Testis (tissue), 5 donors: ENCODE data around the gene KLF3. TPM values are rescaled to one million over a fixed set of nuclear protein-coding genes. Genes with fewer than 3 reads are reported as not detected.
A peak's percentile ranks its signal among the peaks of the same experiment; 100 is the strongest.

ENCODE experiments used
- DNase-seq: peaks from one replicate; pipeline ENCODE4 v3.0.0-alpha.2; 2019
- H3K27ac ChIP-seq, 2 donors: fragments of 200-600 bp; sonication (generic); one replicate each; pipeline ENCODE4 v1.5.1; 2019
- H3K27me3 ChIP-seq: fragments of 200-600 bp; sonication (generic); one replicate; pipeline ENCODE4 v1.5.1; 2019
- H3K36me3 ChIP-seq: fragments of 200-600 bp; sonication (generic); one replicate; pipeline ENCODE4 v1.5.1; 2017; ENCODE audit warnings: low read depth; ENCODE audit errors: missing control alignments
- H3K4me1 ChIP-seq: fragments of 200-600 bp; sonication (generic); one replicate; pipeline ENCODE4 v1.5.1; 2019
- H3K4me3 ChIP-seq, 2 donors: fragments of 200-600 bp; sonication (generic); one replicate each; pipeline ENCODE4 v1.5.1; 2017 to 2019
- H3K9me3 ChIP-seq: fragments of 200-600 bp; sonication (generic); one replicate; pipeline ENCODE4 v1.5.1; 2017
- POLR2A ChIP-seq: fragments of 450-650 bp; IDR thresholded peaks from one replicate; pipeline ENCODE4 v1.6.1; 2017; ENCODE audit warnings: antibody characterized with exemption, mild to moderate bottlenecking, moderate library complexity
- WGBS, 2 donors: methylation state at CpG; one replicate each; pipeline ENCODE4 v1.1.5; 2018; 5-methylcytosine and 5-hydroxymethylcytosine counted together
- intact Hi-C: fragments of 100-400 bp; cut with DNase I; formaldehyde crosslinking; loops from one replicate; pipeline ENCODE4 v1.15.1; 2023; ENCODE audit warnings: low total_unique reads
- long read RNA-seq, 2 donors: transcript quantifications; one replicate each; lab custom pipeline, GENCODE V29; 2026
- polyA plus RNA-seq: library from polyadenylated mRNA; stranded (reverse); fragments of 350-450 nt; fragmentation: Illumina TruSeq; extraction: RNeasy Lipid Tissue Mini Kit (QIAGEN cat#74804); gene quantifications from one replicate; pipeline ENCODE4 v1.2.3, GENCODE V29; 2014; ENCODE audit warnings: low read depth, low replicate concordance; ENCODE audit not compliant: insufficient read depth
- total RNA-seq, 2 donors: library from RNA; depleted of rRNA; stranded (reverse); fragments of >200 nt; gene quantifications; one replicate each; pipeline ENCODE4 v1.2.3, GENCODE V29; 2016
- TF ChIP-seq, protein P1 (sequence below), 3 experiments: fragments of 450-650 bp in 2 of 3; fragments of 200-600 bp in 1 of 3; sonication (generic) in 1 of 3; IDR thresholded peaks; one replicate each; pipeline ENCODE4 v1.5.1; 2016 to 2019; ENCODE audit warnings: antibody characterized with exemption in 3 of 3, mild to moderate bottlenecking in 2 of 3, moderate library complexity in 1 of 3

The KLF3 gene
- total RNA-seq (10 to 100 TPM; 21.2 to 24.6 TPM), polyA plus RNA-seq (16.4 TPM)
- long read RNA-seq, donor 1, full-length matches to known transcripts = 14 of 28 reads
- long read RNA-seq, donor 1, partial matches to known transcripts = 14 of 28 reads
- long read RNA-seq, donor 1, other reads (novel, unspliced or antisense) = 0 of 28 reads
- long read RNA-seq, donor 2, full-length matches to known transcripts = 9 of 9 reads
- long read RNA-seq, donor 2, partial matches to known transcripts = 0 of 9 reads
- long read RNA-seq, donor 2, other reads (novel, unspliced or antisense) = 0 of 9 reads

DNA sequence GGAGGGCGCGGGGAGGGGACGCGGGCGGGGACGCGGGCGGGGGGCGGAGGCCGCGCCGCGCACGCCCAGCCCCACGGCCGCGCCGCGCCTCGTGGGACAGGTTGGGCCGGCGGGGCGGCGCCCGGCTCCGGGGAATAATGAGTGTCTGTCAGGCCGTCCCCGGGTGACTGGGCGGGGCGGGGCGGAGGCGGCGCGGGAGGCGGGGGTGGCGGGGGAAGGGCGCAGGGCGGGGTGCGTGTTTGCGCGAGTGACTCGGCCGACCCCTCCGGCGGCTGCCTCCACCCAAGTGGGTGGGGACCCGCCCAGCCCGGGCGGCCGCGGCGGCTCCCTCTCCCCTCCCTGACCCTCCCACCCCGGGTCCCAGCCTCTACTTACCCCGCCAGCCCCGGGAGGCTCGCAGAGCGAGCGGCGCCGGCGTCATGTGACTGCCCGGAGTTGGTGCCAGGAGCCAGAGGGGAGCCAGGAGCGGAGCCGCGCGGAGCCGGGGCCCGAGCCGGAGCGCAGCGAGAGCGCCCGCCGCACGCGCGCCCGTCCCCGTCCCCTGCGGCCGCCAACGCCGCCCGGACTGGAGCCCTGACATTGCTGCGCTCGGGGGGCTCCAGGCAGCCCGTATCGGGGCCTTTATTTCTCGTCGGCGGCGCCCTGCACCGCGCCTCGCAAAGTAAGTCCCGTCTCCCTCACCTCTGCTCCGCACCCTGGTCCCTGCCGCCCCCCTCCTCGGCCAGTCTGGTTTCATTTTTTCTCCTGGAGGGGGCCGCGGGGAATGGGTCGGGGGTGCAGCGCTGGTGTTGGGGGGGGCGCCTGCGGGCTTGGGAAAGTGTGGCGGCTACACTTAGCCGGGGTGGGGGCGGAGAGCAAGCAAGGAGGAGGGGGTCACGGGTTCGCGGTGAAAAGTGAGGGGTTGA is at the start of gene KLF3:
TSS of gene KLF3 (plus strand) at position 399 of the 905 bp plus-strand sequence. CDS start 16,427 bp downstream, outside the sequence.
- Histone ChIP-seq H3K4me3 (peak within 1 kb of the TSS; percentile 91), H3K4me1 (peaks cover 22% of the 10 kb centered on the region), H3K9me3 (no peaks in the 10 kb centered on the region), H3K27ac (peak within 1 kb of the TSS; percentile 96 to 99), H3K27me3 (no peaks in the 10 kb centered on the region), H3K36me3 (no peaks in the 10 kb centered on the region)
- TF ChIP-seq, protein P1, sequence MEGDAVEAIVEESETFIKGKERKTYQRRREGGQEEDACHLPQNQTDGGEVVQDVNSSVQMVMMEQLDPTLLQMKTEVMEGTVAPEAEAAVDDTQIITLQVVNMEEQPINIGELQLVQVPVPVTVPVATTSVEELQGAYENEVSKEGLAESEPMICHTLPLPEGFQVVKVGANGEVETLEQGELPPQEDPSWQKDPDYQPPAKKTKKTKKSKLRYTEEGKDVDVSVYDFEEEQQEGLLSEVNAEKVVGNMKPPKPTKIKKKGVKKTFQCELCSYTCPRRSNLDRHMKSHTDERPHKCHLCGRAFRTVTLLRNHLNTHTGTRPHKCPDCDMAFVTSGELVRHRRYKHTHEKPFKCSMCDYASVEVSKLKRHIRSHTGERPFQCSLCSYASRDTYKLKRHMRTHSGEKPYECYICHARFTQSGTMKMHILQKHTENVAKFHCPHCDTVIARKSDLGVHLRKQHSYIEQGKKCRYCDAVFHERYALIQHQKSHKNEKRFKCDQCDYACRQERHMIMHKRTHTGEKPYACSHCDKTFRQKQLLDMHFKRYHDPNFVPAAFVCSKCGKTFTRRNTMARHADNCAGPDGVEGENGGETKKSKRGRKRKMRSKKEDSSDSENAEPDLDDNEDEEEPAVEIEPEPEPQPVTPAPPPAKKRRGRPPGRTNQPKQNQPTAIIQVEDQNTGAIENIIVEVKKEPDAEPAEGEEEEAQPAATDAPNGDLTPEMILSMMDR (IDR thresholded peaks at IDR 0.05) = no peak
- TF ChIP-seq POLR2A = no peak
- WGBS, 2 donors = 3% methylated on average over 83 of the region's 110 CpGs; no CpG with 5 or more reads in 1 of the 2 donors
- intact Hi-C loops = no loop called here
- peak; percentile 91 for DNase-seq

DNA sequence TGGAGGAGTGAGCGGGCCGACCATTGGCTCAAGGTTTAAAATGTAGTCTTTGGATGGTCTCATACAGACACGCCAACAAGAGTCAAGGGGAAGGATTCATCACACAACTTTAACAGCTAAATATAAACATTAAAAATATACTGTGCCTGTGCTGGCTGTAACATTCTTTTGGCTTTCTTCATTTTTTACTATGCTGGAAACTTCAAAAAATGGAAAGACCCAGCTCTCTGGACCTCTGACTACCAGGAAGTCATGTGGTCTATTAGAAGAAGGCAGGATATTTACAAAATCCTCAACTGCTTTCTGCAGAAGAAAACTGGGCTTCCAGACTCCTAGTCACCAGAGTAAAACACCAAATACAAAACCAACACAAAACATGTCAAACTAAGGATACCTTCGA is 49.8 kb upstream of the KLF3 start:
- intact Hi-C loops = no loop called here
- no peak overlapping the region for H3K4me3 ChIP-seq
- no peaks in the 10 kb centered on the region for H3K9me3 ChIP-seq
- H3K27me3 ChIP-seq = no peaks in the 10 kb centered on the region
- no peak for DNase-seq
- H3K27ac ChIP-seq = no peak overlapping the region
- no peaks in the 10 kb centered on the region for H3K36me3 ChIP-seq
- no peaks in the 10 kb centered on the region for H3K4me1 ChIP-seq
- TF ChIP-seq POLR2A = no peak
- TF ChIP-seq, protein P1 (IDR thresholded peaks at IDR 0.05) = no peak
- 88 to 98% methylated on average over 4 of the region's 4 CpGs for WGBS, 2 donors

DNA sequence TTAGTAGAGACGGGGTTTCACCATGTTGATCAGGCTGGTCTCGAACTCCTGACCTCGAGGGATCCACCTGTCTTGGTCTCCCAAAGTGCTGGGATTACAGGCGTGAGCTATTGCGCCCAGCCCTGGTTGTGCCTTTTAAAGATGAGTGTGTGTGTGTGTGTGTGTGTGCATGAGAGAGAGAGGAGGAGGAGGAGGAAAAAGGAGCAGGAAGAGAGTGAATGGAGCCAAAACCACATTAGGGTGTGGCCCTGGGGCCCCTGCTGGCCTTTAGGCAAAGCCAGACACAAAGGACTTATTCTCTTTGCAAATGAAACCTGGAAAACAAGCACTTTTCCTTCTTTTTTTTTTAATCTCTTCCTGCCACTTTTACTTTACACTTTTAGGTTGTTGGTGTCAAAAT is 48.2 kb upstream of the KLF3 start:
- no peak for TF ChIP-seq POLR2A
- TF ChIP-seq, protein P1 (IDR thresholded peaks at IDR 0.05) = no peak
- H3K36me3 ChIP-seq = no peaks in the 10 kb centered on the region
- H3K27ac ChIP-seq = no peak overlapping the region
- no peaks in the 10 kb centered on the region for H3K9me3 ChIP-seq
- H3K4me1 ChIP-seq = no peaks in the 10 kb centered on the region
- no peak for DNase-seq
- H3K27me3 ChIP-seq = no peaks in the 10 kb centered on the region
- no peak overlapping the region for H3K4me3 ChIP-seq
- intact Hi-C loops = no loop called here
- 94 to 98% methylated on average over 5 of the region's 5 CpGs for WGBS, 2 donors

DNA sequence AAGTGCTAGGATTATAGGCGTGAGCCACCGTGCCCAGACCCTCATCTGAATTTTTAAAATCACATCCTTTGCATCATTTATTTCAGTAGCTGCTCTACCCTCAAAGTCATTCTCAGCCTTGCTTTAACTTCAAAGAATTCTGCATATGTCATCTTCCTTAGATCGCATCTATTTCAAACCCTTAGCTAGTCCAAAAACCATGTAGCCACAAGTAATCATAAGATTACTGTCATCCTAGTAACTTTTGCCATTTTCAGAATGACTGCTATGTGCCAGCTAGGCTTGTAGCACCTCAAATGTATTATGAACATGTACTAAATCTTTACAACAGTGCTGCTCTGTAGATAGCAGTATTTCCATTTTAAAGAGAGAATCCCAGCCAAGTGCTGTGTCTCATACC is 45.5 kb upstream of the KLF3 start:
- Histone ChIP-seq H3K27me3 (no peaks in the 10 kb centered on the region), H3K36me3 (no peaks in the 10 kb centered on the region), H3K9me3 (no peaks in the 10 kb centered on the region), H3K4me3 (no peak overlapping the region), H3K4me1 (no peaks in the 10 kb centered on the region), H3K27ac (no peak overlapping the region)
- intact Hi-C loops = no loop called here
- DNase-seq = no peak
- TF ChIP-seq, protein P1 (IDR thresholded peaks at IDR 0.05) = no peak
- TF ChIP-seq POLR2A = no peak
- WGBS, 2 donors = 94 to 97% methylated on average over 3 of the region's 3 CpGs
